Right cardiac atrium (tissue), 5 donors: ENCODE data around the gene BTBD17. TPM values are rescaled to one million over a fixed set of nuclear protein-coding genes. Genes with fewer than 3 reads are reported as not detected.

Experiments used
- ATAC-seq, 2 donors: fragments of 200-7000 bp; cut with Tn5 transposase; one replicate each; pipeline versions ENCODE4 v1.8.0 to v1.9.1; 2020; ENCODE audit warnings: moderate library complexity in 2 of 2, mild to moderate bottlenecking in 1 of 2
- DNase-seq, 3 donors: peaks; one replicate each; pipeline ENCODE4 v3.0.0-alpha.2; 2020
- H3K27ac ChIP-seq: one replicate; pipeline ENCODE4 v1.5.1; 2013; ENCODE audit warnings: mild to moderate bottlenecking, low read length, control low read depth, moderate library complexity
- H3K27me3 ChIP-seq: one replicate; pipeline ENCODE4 v1.6.1; 2013; ENCODE audit not compliant: control insufficient read depth, insufficient read depth
- H3K4me1 ChIP-seq: one replicate; pipeline ENCODE4 v1.6.1; 2013; ENCODE audit warnings: low read length; ENCODE audit not compliant: control insufficient read depth, insufficient read depth
- H3K4me3 ChIP-seq: one replicate; pipeline ENCODE4 v1.5.1; 2013; ENCODE audit warnings: low read length, control low read depth
- H3K9me3 ChIP-seq: one replicate; pipeline ENCODE4 v1.6.1; 2013; ENCODE audit warnings: low read length; ENCODE audit not compliant: control insufficient read depth
- WGBS: extraction: QIAGEN DNeasy Blood & Tissue Kit; methylation state at CpG from one replicate; pipeline ENCODE4 v1.1.7; 2013; 5-methylcytosine and 5-hydroxymethylcytosine counted together
- intact Hi-C, 4 donors: fragments of 100-400 bp; cut with DNase I; formaldehyde crosslinking; loops; one replicate each; pipeline versions ENCODE4 v1.11.0 to v1.14.0; 2022 to 2023
- polyA plus RNA-seq: library from polyadenylated mRNA; stranded (reverse); fragments of 200-250 nt; gene quantifications from one replicate; pipeline ENCODE4 v1.2.3, GENCODE V29; 2013
- total RNA-seq, 4 donors: library from RNA; stranded (reverse); fragmentation: NEBNext Ultra II Directional; extraction: Animal tissue kit (Norgen Biotek cat#: 25700); gene quantifications; one replicate each; pipeline ENCODE4 v1.2.1, GENCODE V29; 2021
- donor health status: healthy with polysubstance abuse.
- donor health status: DM: no; HTN: yes; CAD: no.
- donor health status: DM: no; HTN: no; CAD: no.
- donor health status: DM: no; HTN: yes; CAD: no; lungs with severe emphysema.
- donor health status: DM: yes; HTN: yes; CAD: no.

BTBD17 gene
- total and polyA plus RNA-seq, 5 donors: not detected

- peaks cover 2% of the 10 kb centered on the region for H3K9me3 ChIP-seq
- ATAC-seq (no peak), DNase-seq (no peak)
- H3K27ac ChIP-seq: no peak overlapping the region
- no peak overlapping the region for H3K4me3 ChIP-seq
- H3K27me3 ChIP-seq: no peaks in the 10 kb centered on the region
- no peaks in the 10 kb centered on the region for H3K4me1 ChIP-seq
- intact Hi-C loops: no loop called here
- WGBS: 59% methylated on average over 10 of the region's 10 CpGs
Measured at GRCh38 chr17:74316220-74316619, 45.4 kb downstream of the BTBD17 start.

GRCh38 chr17:74314877-74315276 lies 46.8 kb downstream of the BTBD17 start:
- H3K27ac ChIP-seq: no peak overlapping the region
- DNase-seq: no peak
- no peak for ATAC-seq
- H3K9me3 ChIP-seq: peaks cover 2% of the 10 kb centered on the region
- H3K4me1 ChIP-seq: no peaks in the 10 kb centered on the region
- no peaks in the 10 kb centered on the region for H3K27me3 ChIP-seq
- H3K4me3 ChIP-seq: no peak overlapping the region
- intact Hi-C loops: no loop called here
- 90% methylated on average over 15 of the region's 15 CpGs for WGBS

DNA sequence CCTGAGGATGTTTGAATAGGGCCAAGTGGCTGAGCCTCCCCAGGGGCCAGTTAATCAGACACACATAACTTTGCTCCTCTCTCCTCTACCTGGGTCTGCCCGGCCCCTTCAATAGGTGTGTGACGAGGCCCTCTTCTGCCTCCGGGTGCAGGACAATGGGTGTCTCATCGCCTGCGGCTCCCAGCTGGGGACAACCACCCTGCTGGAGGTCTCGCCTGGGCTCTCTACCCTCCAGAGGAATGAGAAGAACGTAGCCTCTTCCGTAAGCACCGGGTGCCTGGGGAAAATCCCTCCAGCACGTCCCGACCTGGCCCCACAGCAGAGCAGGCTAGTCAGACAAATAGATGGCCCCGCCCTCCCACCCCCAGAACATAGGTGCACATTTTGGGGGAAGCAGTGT lies 51.8 kb downstream of the BTBD17 start:
- no peaks in the 10 kb centered on the region for H3K27me3 ChIP-seq
- intact Hi-C loops: loop anchor here in 3 of 4 donors (5.0 to 10.0 kb wide), 2 partner anchors 42 to 145 kb away; no protein-coding TSS in a partner anchor
- no peaks in the 10 kb centered on the region for H3K4me1 ChIP-seq
- no peak overlapping the region for H3K27ac ChIP-seq
- DNase-seq: no peak
- ATAC-seq: no peak
- no peak overlapping the region for H3K4me3 ChIP-seq
- peaks cover 2% of the 10 kb centered on the region for H3K9me3 ChIP-seq
- WGBS: 77% methylated on average over 12 of the region's 12 CpGs

GRCh38 chr17:74307984-74308773 lies 53.5 kb downstream of the BTBD17 start:
- H3K4me3 ChIP-seq: no peak overlapping the region
- H3K4me1 ChIP-seq: no peaks in the 10 kb centered on the region
- peaks cover 2% of the 10 kb centered on the region for H3K9me3 ChIP-seq
- peak; percentile 82 to 92 for ATAC-seq
- H3K27me3 ChIP-seq: no peaks in the 10 kb centered on the region
- no peak overlapping the region for H3K27ac ChIP-seq
- intact Hi-C loops: loop anchor here in 3 of 4 donors (5.0 to 10.0 kb wide), 2 partner anchors 44 to 147 kb away; no protein-coding TSS in a partner anchor
- DNase-seq: peak; percentile 71 to 86 (median 84)
- 41% methylated on average over 15 of the region's 15 CpGs for WGBS

Other genes with a start within 250 kb of the BTBD17 start
- gene RPL38, start 158.2 kb downstream of the BTBD17 start, total RNA-seq: 100 to 1,000 TPM; 647 to 821 (median 732) TPM
- 1,420 TPM for gene RPL38, start 158.2 kb downstream of the BTBD17 start, polyA plus RNA-seq
- gene TTYH2, start 148.3 kb downstream of the BTBD17 start, total RNA-seq: 10 to 100 TPM; 16.7 to 30.4 (median 24.9) TPM
- 15.5 TPM for gene TTYH2, start 148.3 kb downstream of the BTBD17 start, polyA plus RNA-seq
- under 1 TPM in 1 of 4 donors, not detected in 3; 0.33 TPM for gene DNAI2, start 87.6 kb downstream of the BTBD17 start, total RNA-seq
- gene DNAI2, start 87.6 kb downstream of the BTBD17 start, polyA plus RNA-seq: not detected
- under 1 TPM; 0.14 to 0.38 (median 0.25) TPM for gene KIF19, start 35.6 kb downstream of the BTBD17 start, total RNA-seq
- gene KIF19, start 35.6 kb downstream of the BTBD17 start, polyA plus RNA-seq: 0.88 TPM
- not detected for gene GPR142, start 5.6 kb upstream of the BTBD17 start, total RNA-seq
- gene GPR142, start 5.6 kb upstream of the BTBD17 start, polyA plus RNA-seq: not detected
- gene GPRC5C, start 70.2 kb upstream of the BTBD17 start, total RNA-seq: 10 to 100 TPM; 27.3 to 40.8 (median 32.1) TPM
- gene GPRC5C, start 70.2 kb upstream of the BTBD17 start, polyA plus RNA-seq: 26.5 TPM
- 1 to 10 TPM; 4.8 to 5.7 (median 5.4) TPM for gene CD300A, start 104.8 kb upstream of the BTBD17 start, total RNA-seq
- gene CD300A, start 104.8 kb upstream of the BTBD17 start, polyA plus RNA-seq: 2.2 TPM
- gene CD300LB, start 169.6 kb upstream of the BTBD17 start, total RNA-seq: under 1 TPM in 1 of 4 donors, not detected in 3; 0.09 TPM
- gene CD300LB, start 169.6 kb upstream of the BTBD17 start, polyA plus RNA-seq: 0.09 TPM
- gene CD300C, start 184.2 kb upstream of the BTBD17 start, total RNA-seq: 1 to 10 TPM in 3 of 4 donors, under 1 TPM in 1; 0.62 to 2.1 (median 1.5) TPM
- gene CD300C, start 184.2 kb upstream of the BTBD17 start, polyA plus RNA-seq: 0.11 TPM
- not detected for gene CD300H, start 205.6 kb upstream of the BTBD17 start, total RNA-seq
- not detected for gene CD300H, start 205.6 kb upstream of the BTBD17 start, polyA plus RNA-seq
- not detected for gene CD300LD, start 230.4 kb upstream of the BTBD17 start, total RNA-seq
- not detected for gene CD300LD, start 230.4 kb upstream of the BTBD17 start, polyA plus RNA-seq